WERI-Rb-1 (cell line): ENCODE measurements around the gene HPCAL1.
A peak's percentile ranks its signal among the peaks of the same experiment; 100 is the strongest.

ENCODE experiments used
- DNase-seq: peaks from one replicate; pipeline ENCODE4 v3.0.0-alpha.2; 2020
- H3K27ac ChIP-seq: fragments of 250-450 bp; sonication (Bioruptor Pico); 2 replicates; pipeline ENCODE4 v1.5.1; 2020; ENCODE audit warnings: mild to moderate bottlenecking, moderate library complexity
- H3K27me3 ChIP-seq: fragments of 250-450 bp; sonication (Bioruptor Pico); 2 replicates; pipeline ENCODE4 v1.5.1; 2021; ENCODE audit warnings: mild to moderate bottlenecking, low read depth, moderate library complexity; ENCODE audit not compliant: insufficient read depth, severe bottlenecking
- H3K36me3 ChIP-seq: fragments of 250-450 bp; sonication (Bioruptor Pico); 2 replicates; pipeline ENCODE4 v1.5.1; 2020; ENCODE audit warnings: mild to moderate bottlenecking, moderate library complexity
- H3K4me3 ChIP-seq: 2 replicates; pipeline ENCODE4 v1.5.1; 2011; ENCODE audit warnings: low read depth, mild to moderate bottlenecking, control low read depth, low read length
- H3K9me3 ChIP-seq: fragments of 250-450 bp; sonication (Bioruptor Pico); 2 replicates; pipeline ENCODE4 v1.5.1; 2021; ENCODE audit warnings: mild to moderate bottlenecking, moderate library complexity; ENCODE audit not compliant: severe bottlenecking
- CTCF ChIP-seq: IDR thresholded peaks from 2 replicates; pipeline ENCODE4 v1.5.1; 2011; ENCODE audit warnings: low read depth, mild to moderate bottlenecking, control low read depth, inconsistent platforms, low read length

Gene HPCAL1

DNA sequence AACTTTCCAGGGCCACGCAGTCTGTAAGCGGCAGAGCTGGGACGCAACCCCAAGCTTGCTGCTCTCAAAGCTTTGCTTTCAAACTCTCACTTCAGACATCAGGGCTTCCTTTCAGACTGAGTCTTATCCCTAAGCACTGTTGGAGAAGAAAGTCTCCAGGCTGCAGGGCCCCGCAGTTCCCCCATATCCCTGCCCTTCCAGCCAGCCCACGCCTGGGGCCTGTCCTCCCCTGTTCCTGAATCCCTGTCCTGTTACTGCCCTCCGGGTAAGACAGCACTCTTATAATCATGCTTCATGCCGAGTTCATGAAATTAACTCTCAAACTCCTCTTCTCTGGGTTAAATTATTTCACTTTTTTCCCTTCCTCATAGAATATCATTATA lies 37.9 kb downstream of the HPCAL1 start:
- Histone ChIP-seq H3K9me3 (peaks cover 1% of the 10 kb centered on the region), H3K27ac (no peak overlapping the region), H3K27me3 (no peaks in the 10 kb centered on the region), H3K4me3 (no peak overlapping the region), H3K36me3 (no peaks in the 10 kb centered on the region; the same call in 1 of the 2 replicates)
- no peak for DNase-seq
- TF ChIP-seq CTCF, result no peak

DNA sequence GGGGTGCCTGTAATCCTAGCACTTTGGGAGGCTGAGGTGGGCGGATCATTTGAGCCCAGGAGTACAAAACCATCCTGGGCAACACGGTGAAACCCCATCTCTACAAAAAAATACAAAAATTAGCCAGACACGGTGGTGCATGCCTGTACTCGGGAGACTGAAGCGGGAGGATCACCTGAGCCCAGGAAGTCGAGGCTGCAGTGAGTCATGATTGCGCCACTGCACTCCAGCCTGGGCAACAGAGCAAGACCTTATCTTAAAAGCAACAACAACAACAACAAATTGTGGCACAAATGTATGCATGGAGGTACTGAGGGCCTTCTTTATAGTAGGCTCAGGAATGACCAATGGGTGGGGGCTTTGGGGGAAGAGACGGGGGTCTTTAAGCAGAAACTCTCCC lies 38.5 kb downstream of the HPCAL1 start:
- no peak for TF ChIP-seq CTCF
- H3K27me3 ChIP-seq, result no peaks in the 10 kb centered on the region
- H3K27ac ChIP-seq, result no peak overlapping the region
- DNase-seq, result no peak
- no peaks in the 10 kb centered on the region for H3K9me3 ChIP-seq
- no peak overlapping the region for H3K4me3 ChIP-seq
- H3K36me3 ChIP-seq, result no peaks in the 10 kb centered on the region

DNA sequence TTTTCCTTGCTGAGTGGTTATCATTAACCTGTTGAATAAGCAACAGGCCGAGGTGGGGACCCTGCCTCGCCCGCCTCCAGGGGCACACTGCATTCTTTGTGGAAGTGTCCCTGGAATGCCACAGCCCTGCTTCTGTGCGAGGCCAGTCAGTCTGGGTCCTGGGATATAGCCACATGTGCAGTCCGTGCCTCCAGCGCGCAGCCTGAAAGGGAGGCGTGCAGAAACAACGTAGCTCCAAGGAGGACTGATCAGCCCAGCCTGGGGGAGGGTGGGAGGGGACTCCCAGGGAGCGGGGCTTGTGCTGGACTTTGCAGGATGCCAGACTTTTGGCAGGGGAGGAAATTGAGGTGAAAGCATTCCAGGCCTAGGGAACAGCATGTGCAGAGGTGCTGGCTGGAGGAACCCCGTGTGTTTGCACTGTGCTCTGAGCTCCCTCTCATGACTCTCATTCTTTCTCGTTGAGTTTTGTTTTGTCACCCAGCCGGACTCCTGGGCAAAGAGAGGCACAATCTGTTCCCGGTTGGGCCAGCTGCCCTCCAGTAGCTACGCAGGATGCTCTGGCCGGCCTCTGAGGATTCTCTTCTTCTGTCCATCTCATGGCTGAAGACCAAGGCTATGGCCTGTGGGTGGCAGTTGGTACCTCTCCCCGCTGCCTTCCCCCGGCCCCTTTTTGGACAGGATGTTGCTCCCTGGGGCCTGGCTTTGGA lies 39.7 kb downstream of the HPCAL1 start:
- H3K27me3 ChIP-seq, result no peaks in the 10 kb centered on the region
- DNase-seq, result no peak
- no peak for TF ChIP-seq CTCF

GRCh38 chr2:10343191-10343590 lies 40.5 kb downstream of the HPCAL1 start:
- no peak overlapping the region for H3K4me3 ChIP-seq
- H3K36me3 ChIP-seq, result no peaks in the 10 kb centered on the region
- peak overlapping the region; percentile 54; the same call in 1 of the 2 replicates for H3K27ac ChIP-seq
- no peak for DNase-seq
- no peak for TF ChIP-seq CTCF
- H3K9me3 ChIP-seq, result no peaks in the 10 kb centered on the region
- H3K27me3 ChIP-seq, result no peaks in the 10 kb centered on the region

More for the DNA sequence above, 39.7 kb downstream of the HPCAL1 start:
- H3K36me3 ChIP-seq, result no peaks in the 10 kb centered on the region
- H3K9me3 ChIP-seq, result no peaks in the 10 kb centered on the region
- H3K4me3 ChIP-seq, result no peak overlapping the region
- H3K27ac ChIP-seq, result no peak overlapping the region

GRCh38 chr2:10343658-10344057 lies 41.0 kb downstream of the HPCAL1 start:
- Histone ChIP-seq H3K27me3 (no peaks in the 10 kb centered on the region), H3K4me3 (no peak overlapping the region; the same call in 1 of the 2 replicates), H3K9me3 (no peaks in the 10 kb centered on the region), H3K27ac (peak overlapping the region; percentile 54), H3K36me3 (no peaks in the 10 kb centered on the region)
- TF ChIP-seq CTCF, result no peak
- DNase-seq, result peak; percentile 61
